K562 (cell line): ENCODE results near the gene ADAT3. TPM values are rescaled to one million over a fixed set of nuclear protein-coding genes. Genes with fewer than 3 reads are reported as not detected.
A peak's percentile ranks its signal among the peaks of the same experiment; 100 is the strongest.

Source experiments
- CBFA2T2 ChIP-seq: fragments of 450-650 bp; conservative IDR thresholded peaks from 2 replicates; pipeline ENCODE4 v1.6.1; 2017; ENCODE audit warnings: mild to moderate bottlenecking
- GTF2F1 ChIP-seq: IDR thresholded peaks from 2 replicates; pipeline ENCODE4 v1.6.1; 2011; ENCODE audit warnings: low read depth, low read length, improper control_type of control experiment
- HMGN3 ChIP-seq: IDR thresholded peaks from 2 replicates; pipeline ENCODE4 v1.6.1; 2011; ENCODE audit warnings: borderline replicate concordance, low read depth, mild to moderate bottlenecking, mixed read lengths, low read length; ENCODE audit not compliant: insufficient read length; ENCODE audit errors: extremely low read depth
- MYNN ChIP-seq, 2 experiments: sonication (generic); formaldehyde crosslinking in 1 of 2; IDR thresholded peaks; 2 replicates each; pipeline versions ENCODE4 v1.5.0 to v1.6.1; 2016 to 2020; ENCODE audit warnings: antibody characterized with exemption in 1 of 2, missing genetic modification reagents in 1 of 2
- PML ChIP-seq: IDR thresholded peaks from 2 replicates; pipeline ENCODE4 v1.6.1; 2012; ENCODE audit warnings: low read length, inconsistent platforms
- POLR2AphosphoS2 ChIP-seq: IDR thresholded peaks from 2 replicates; pipeline ENCODE4 v1.6.1; 2012; ENCODE audit warnings: low read length, improper control_type of control experiment
- RHOXF2B ChIP-seq: fragments of 250-450 bp; sonication (Bioruptor Pico); conservative IDR thresholded peaks from 2 replicates; pipeline ENCODE4 v1.5.1; 2021
- SETDB1 ChIP-seq: IDR thresholded peaks from one replicate; pipeline ENCODE4 v1.6.1; 2012; ENCODE audit warnings: low read length, control low read depth, inconsistent platforms
- SMAD3 ChIP-seq: fragments of 450-650 bp; formaldehyde crosslinking; conservative IDR thresholded peaks from 2 replicates; pipeline ENCODE4 v1.4.0; 2020; ENCODE audit warnings: mild to moderate bottlenecking
- ZMIZ1 ChIP-seq, 2 experiments: fragments of 150-350 bp in 1 of 2; IDR thresholded peaks; 2 replicates each; pipeline ENCODE4 v1.6.1; 2012 to 2016; ENCODE audit warnings: low read depth in 2 of 2, low read length in 2 of 2, mild to moderate bottlenecking in 1 of 2, moderate library complexity in 1 of 2
- ZNF57 ChIP-seq: fragments of 450-650 bp; formaldehyde crosslinking; IDR thresholded peaks from 2 replicates; pipeline ENCODE4 v1.4.0; 2020; ENCODE audit warnings: mild to moderate bottlenecking, moderate library complexity
- polyA plus RNA-seq, 8 experiments: library from polyadenylated mRNA; depleted of rRNA in 4 of 8; stranded (reverse) in 5 of 8; unstranded in 3 of 8; fragments of >200 nt; fragmentation: Nextera tagmentation in 2 of 8; fragmentation: Illumina TruSeq in 1 of 8; extraction: Ambion mirVana in 2 of 8; extraction: Trizol in 1 of 8; gene quantifications; 2 replicates each; pipeline versions ENCODE4 v1.2.1 to v1.2.3, GENCODE V29; 2011 to 2014; ENCODE audit warnings: inconsistent platforms in 1 of 8, missing spikeins in 1 of 8
- total RNA-seq, 7 experiments: library from RNA; depleted of rRNA in 6 of 7; stranded (reverse); fragments of >200 nt in 6 of 7; fragmentation: Illumina TruSeq in 2 of 7; extraction: Trizol in 2 of 7; gene quantifications; 2 replicates each; pipeline versions ENCODE4 v1.2.1 to v1.2.3, GENCODE V29; 2011 to 2021; ENCODE audit warnings: low replicate concordance in 1 of 7
- TF ChIP-seq, protein P1 (sequence below): sonication (generic); formaldehyde crosslinking; IDR thresholded peaks from 2 replicates; pipeline ENCODE4 v1.8.0; 2022; ENCODE audit warnings: missing genetic modification reagents, mild to moderate bottlenecking, borderline replicate concordance
- TF ChIP-seq, protein P2 (sequence below), 2 experiments: fragments of 450-650 bp; IDR thresholded peaks; 2 replicates each; pipeline ENCODE4 v1.6.1; 2018; ENCODE audit warnings: mild to moderate bottlenecking in 2 of 2, low read depth in 1 of 2; ENCODE audit not compliant: partially characterized antibody in 2 of 2
- TF ChIP-seq, protein P3 (sequence below), 2 experiments: fragments of 450-650 bp; IDR thresholded peaks; 2 replicates each; pipeline ENCODE4 v1.6.1; 2016

ADAT3 gene
- total and polyA plus RNA-seq, 9 of the 15 experiments (the other 6 are each of a cell fraction or from before 2014, with no cell fraction given) = 0.67 to 15.6 (median 7.8) TPM; not detected in 4

DNA sequence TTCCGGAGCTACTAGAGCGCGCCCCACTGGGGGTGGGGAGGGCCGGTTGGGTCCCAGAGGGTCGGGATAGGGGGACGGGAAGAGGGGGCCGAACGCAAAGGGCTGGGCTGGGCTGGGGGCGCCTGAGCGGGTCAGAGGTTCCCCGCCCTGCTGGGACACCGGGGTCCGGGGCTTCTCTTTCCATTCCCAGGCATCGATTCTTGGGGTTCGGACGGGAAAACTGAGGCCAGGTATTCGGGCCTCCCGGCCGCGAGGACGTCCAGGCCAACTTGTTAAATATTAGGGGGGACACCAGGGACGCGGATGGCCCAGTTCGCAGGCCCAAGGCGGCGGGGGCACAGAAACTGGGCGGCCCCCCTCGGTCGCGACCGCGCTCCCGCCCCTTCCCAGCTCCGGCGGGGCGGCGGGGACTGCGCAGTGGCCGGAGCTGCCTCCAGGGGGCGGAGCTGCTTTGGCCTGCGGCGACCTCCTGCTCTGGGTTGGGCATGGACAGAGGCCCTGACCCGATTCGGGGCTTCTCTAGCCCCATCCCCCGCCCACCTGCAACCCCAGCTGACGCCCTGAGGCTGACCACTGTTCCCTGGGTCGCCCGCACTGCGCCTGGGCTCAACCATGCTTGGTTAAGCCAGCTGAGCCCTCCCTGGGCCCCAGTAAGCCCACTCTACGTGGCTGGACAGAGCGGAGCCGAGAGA lies 40.6 kb upstream of the ADAT3 start (continued):
- TF ChIP-seq PML (peak; percentile 54), GTF2F1 (no peak), RHOXF2B (no peak), CBFA2T2 (no peak), SETDB1 (no peak), SMAD3 (CRISPR knock-in tag) (no peak), POLR2AphosphoS2 (no peak), ZNF57 (CRISPR knock-in tag) (no peak), MYNN (IDR thresholded peaks at IDR 0.05) (no peak), MYNN (CRISPR knock-in tag; IDR thresholded peaks at IDR 0.05) (no peak), HMGN3 (peak; percentile 74), ZMIZ1 (IDR thresholded peaks at IDR 0.05; ENCODE audit: low read depth in 2 of 2, low read length in 2 of 2) (0 out of 4 replicates have a peak, but pooled peaks of 1 of the 2 experiments have one; percentile 17)
- TF ChIP-seq, protein P1, sequence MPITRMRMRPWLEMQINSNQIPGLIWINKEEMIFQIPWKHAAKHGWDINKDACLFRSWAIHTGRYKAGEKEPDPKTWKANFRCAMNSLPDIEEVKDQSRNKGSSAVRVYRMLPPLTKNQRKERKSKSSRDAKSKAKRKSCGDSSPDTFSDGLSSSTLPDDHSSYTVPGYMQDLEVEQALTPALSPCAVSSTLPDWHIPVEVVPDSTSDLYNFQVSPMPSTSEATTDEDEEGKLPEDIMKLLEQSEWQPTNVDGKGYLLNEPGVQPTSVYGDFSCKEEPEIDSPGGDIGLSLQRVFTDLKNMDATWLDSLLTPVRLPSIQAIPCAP (CRISPR knock-in tag) = no peak
- TF ChIP-seq, protein P2, sequence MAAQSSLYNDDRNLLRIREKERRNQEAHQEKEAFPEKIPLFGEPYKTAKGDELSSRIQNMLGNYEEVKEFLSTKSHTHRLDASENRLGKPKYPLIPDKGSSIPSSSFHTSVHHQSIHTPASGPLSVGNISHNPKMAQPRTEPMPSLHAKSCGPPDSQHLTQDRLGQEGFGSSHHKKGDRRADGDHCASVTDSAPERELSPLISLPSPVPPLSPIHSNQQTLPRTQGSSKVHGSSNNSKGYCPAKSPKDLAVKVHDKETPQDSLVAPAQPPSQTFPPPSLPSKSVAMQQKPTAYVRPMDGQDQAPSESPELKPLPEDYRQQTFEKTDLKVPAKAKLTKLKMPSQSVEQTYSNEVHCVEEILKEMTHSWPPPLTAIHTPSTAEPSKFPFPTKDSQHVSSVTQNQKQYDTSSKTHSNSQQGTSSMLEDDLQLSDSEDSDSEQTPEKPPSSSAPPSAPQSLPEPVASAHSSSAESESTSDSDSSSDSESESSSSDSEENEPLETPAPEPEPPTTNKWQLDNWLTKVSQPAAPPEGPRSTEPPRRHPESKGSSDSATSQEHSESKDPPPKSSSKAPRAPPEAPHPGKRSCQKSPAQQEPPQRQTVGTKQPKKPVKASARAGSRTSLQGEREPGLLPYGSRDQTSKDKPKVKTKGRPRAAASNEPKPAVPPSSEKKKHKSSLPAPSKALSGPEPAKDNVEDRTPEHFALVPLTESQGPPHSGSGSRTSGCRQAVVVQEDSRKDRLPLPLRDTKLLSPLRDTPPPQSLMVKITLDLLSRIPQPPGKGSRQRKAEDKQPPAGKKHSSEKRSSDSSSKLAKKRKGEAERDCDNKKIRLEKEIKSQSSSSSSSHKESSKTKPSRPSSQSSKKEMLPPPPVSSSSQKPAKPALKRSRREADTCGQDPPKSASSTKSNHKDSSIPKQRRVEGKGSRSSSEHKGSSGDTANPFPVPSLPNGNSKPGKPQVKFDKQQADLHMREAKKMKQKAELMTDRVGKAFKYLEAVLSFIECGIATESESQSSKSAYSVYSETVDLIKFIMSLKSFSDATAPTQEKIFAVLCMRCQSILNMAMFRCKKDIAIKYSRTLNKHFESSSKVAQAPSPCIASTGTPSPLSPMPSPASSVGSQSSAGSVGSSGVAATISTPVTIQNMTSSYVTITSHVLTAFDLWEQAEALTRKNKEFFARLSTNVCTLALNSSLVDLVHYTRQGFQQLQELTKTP (IDR thresholded peaks at IDR 0.05; ENCODE audit: low read depth in 1 of 2, partially characterized antibody in 2 of 2) = no peak
- TF ChIP-seq, protein P3, sequence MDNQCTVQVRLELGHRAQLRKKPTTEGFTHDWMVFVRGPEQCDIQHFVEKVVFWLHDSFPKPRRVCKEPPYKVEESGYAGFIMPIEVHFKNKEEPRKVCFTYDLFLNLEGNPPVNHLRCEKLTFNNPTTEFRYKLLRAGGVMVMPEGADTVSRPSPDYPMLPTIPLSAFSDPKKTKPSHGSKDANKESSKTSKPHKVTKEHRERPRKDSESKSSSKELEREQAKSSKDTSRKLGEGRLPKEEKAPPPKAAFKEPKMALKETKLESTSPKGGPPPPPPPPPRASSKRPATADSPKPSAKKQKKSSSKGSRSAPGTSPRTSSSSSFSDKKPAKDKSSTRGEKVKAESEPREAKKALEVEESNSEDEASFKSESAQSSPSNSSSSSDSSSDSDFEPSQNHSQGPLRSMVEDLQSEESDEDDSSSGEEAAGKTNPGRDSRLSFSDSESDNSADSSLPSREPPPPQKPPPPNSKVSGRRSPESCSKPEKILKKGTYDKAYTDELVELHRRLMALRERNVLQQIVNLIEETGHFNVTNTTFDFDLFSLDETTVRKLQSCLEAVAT (IDR thresholded peaks at IDR 0.05) = no peak
